Eye (tissue), 1 donor: ENCODE results near the gene LEAP2.

Experiments used
- DNase-seq: peaks from one replicate; pipeline ENCODE4 v3.0.0-alpha.2; 2015

LEAP2 gene

DNA sequence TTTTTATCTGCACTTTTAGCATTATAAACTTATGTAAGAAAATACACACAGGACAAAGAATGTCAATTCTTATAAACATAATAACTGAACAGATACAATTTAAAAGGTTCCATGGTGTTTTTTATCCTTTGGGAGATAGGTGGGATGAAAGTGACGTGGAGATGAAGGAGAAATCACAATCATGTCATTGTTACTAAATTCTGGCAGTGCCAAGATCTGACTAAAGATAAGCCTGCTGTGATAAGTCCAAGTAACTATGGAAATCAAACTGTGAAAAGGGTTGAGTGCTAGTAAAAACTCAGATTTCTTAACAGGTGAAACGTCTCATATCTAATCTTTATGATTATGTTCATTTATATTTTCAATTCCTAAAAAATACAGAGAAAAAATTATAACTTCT, 11.1 kb downstream of the LEAP2 start:
- no peak for DNase-seq

DNA sequence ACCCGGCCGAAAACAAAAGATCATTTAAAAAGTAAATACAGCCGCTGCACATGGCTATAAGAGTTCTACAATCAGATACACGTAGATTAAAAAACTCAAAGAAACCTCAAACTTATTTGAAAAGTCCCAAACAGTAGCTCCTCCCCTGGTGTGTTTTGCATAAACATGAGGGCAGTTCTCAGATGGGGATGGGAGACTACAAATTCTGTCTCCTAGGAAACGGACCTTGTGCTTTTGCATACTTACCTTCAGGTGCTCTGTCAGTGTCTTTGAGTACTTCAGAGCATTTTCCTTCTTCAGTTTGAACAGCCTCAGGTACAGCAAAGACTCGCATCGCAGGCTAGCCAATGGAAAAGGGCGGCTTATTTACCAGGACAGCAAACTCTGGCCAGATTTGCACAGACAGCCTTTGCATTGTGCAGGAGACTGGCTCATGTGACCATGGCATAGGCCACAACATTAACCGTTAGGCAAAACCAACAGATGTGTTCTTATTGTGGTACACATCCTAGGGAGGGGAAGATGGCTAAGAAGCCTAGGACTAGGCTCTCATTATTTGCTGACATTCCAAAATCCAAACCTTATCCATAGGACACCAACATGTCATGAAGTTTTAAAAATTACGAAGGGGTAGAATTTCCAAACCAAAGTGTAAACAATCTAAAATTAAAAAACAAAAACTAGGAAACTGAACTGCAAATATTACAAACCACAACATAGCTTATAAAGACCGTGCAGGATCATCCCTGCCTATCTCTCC, 12.8 kb downstream of the LEAP2 start:
- no peak for DNase-seq

DNA sequence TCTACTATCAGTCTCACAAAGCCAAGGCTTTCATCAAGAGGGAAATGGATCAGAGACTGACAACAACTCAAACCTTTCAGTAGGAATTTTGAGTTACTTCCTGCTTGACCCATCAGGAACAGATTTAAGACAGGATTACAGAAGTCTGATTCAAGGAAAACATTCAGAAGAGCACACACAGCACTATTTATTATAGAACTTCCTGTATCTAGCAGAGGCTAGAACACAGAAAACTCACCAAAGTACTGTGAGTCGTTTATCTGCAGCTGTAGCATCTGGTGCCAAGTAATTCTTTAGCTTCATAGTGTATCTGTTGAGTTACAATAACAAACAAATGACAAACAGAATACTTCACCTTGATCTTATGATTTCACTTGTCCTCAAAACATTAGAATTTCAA, 13.8 kb downstream of the LEAP2 start:
- DNase-seq = no peak

DNA sequence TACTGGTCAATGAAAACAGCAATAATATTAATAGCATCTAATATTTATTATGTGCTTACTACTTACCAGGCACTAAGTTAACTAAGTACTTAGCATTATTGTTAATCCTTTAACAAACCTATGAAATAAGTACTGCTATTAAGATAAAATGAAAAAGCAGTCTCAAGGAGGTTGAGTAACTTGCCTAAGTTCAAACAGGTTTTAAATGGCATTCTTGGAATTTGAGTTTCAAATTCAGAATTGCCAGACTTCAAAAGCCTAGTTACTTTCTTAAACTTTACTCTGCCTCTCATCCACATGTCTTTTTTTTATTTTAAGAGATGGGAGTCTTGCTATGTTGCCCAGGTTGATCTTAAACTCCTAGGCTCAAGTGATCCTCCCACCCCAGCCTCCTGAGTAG, 16.0 kb downstream of the LEAP2 start:
- DNase-seq = no peak

DNA sequence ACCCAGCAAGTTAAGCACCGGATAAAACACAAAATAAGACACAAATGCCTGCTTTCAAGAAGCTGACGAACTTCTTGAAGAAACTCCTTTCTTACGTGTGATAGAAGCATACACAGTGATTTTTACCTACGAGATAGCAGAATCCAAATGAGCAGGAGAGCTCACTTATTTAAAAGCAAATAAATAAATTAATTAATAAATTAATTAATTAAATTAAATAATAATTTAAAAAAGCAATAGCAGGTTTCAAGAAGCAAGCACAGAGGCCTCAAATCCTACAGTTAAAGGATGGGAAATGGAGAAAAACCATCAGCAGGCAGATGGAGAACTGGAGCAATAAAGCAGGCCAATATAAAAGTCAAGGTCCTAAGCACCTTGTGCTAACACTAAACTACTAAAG, 17.3 kb downstream of the LEAP2 start:
- no peak for DNase-seq

DNA sequence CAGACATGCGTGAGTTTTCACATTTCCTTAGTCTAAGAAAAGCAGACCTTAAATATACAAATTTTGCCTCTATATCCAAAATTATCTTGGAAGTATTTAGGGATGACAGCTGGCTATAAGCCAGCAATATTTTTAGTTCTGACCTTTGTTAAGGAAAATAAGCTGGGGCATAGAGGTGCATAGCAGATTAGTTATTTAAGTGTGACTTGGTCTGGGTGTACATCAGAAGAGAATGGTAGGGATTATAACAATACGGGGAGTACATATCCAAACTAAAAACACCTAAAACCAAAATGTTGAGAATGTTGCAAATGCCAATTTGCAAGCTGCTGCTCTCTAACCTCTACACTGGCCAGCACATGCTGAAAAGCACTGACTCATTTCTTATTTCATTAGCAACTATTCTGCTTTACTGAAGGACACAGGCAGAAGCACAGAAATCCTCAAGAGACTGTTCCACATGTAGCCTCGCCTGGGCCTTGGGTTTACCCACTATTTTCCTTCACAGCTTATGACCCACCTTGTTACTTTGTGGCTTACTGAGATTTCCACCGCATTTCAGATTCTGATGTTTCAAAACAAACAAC, 22.3 kb downstream of the LEAP2 start:
- no peak for DNase-seq

DNA sequence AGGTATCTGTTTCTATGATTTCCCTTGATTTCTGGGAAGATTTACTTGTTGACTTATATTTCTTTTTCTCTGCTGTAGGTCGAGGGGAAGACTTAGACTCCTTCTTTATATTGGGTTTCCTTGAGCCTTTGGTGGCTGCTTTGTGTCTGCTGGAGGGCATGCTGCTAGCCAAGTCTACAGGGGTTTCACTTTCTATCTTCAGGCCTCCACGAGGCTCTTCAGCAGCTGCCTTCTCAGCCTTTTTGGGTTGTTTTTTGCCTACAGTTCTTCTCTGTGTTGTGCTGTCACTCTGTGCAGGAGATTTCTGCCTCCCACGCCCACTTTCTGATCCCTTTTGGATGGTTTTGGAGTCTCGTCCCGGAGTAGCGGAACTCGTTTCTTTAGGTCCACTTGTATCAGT, 23.2 kb downstream of the LEAP2 start:
- no peak for DNase-seq

DNA sequence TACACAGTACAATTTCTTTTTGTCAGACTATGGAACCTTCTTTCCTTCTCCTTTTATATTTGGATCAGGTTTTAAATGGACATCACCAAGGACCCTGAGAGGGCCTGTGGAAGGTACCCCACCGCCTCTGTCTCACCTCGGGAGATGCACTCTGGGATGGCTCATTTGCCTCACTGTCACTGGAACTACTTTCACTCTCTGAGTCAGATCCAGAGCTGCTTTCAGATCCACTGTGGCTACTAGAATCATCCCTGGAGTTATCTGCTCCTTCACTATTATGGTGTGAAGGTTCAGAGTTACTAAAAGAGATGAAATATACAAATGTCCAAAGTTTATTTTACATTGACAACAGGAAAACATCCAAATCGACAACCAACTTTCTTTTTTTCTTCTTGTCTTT, 24.6 kb downstream of the LEAP2 start:
- no peak for DNase-seq

DNA sequence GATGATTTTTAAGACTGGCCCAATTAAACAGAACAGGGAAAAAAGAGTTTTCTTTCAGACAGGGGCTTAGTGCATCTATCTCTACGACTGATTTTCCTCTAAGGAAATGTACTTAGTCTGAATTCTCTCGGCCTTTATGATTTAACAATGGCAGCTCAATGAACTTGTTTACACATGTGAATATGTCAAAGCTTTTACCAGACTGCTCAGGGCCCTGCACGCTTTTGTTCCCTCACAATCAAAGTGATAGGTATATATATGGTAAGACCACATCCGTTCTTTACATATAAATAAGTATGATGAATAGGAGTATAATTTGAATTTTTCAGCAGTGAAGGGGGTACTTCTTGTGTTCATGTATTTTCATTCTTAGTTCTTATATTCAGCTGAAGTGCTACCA, 27.6 kb downstream of the LEAP2 start:
- DNase-seq = no peak

DNA sequence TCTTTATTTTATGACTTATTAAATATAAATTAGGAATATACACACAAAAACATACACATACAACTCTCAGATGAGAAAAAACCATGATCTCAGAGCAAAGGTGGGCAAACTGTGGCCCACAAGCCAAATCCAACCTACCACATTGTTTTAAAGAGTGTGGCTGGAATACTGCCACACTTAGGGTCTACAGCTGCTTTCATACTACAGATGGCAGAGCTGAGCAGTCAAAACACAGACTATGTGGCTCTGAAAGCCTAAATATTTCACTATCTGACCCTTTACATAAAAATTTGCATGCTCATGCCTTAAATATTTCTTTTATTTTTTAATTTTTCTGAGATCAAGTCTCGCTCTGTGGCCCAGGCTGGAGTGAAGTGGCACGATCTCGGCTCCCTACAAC, 28.3 kb downstream of the LEAP2 start:
- no peak for DNase-seq

DNA sequence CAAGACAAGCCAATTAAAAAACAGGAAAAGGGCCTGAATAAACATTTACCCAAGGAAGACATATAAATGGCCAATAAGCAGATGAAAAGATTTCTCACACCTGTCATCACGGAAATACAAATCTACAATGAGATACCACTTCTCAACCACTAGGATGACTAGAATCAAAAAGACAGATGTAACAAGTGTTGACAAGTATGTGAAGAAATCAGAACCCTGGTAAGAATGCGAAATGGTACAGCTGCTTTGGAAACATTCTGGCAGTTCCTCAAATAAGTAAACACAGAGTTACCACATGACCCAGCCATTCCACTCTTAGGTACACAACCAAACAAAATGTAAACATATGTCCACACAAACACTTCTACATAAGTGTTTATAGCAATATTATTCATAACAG, 32.5 kb downstream of the LEAP2 start:
- no peak for DNase-seq

DNA sequence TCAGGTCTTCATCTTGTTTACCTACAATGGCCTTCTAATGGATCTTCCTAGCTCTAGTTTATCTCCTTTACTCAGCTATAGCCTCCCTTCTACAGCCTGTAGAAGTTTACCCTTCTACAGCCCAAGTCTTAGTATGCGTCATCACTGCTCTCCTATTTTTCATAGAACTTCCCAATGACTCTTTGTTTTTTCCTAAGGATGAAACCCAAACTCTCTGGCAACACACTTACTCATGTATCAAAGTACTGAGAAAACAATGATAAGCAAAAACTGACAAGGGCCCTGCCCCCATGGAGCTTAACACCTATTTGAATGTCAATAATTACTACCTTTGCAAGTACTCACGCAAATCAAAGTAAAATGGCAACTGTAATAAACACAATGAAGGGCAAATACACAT, 33.7 kb downstream of the LEAP2 start:
- no peak for DNase-seq

DNA sequence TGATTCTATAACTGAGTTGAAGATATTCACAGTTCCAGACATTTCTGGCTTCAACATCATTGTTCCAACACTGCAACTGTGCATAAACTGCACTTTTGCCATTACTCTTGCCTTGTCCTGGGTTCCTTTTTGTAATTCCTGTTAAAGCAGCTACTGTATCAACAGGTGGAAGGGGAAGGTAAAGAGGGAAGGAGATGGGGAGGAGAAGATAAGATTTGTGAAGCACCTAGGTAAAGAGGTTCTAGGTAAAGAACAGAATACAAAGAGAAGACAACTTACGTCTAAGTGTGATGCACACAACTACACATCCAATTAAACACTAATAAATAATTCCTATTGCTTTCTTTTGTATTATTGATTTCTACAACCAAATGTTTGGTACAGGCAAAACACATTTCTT, 36.2 kb downstream of the LEAP2 start:
- DNase-seq = no peak

DNA sequence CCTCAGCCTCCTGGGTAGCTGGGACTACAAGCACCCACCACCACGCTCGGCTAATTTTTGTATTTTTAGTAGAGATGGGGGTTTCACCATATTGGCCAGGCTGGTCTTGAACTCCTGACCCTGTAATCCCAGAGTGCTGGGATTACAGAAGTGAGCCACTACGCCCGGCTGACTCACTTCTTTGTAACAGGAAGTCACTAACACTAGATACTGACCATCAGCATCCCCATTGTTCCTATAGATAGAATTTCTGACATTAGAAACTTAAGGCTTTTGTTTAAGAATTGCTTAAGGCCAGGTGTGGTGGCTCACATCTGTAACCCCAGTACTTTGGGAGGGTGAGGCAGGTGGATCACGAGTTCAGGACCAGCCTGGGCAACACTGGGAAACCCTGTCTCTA, 42.2 kb downstream of the LEAP2 start:
- no peak for DNase-seq

DNA sequence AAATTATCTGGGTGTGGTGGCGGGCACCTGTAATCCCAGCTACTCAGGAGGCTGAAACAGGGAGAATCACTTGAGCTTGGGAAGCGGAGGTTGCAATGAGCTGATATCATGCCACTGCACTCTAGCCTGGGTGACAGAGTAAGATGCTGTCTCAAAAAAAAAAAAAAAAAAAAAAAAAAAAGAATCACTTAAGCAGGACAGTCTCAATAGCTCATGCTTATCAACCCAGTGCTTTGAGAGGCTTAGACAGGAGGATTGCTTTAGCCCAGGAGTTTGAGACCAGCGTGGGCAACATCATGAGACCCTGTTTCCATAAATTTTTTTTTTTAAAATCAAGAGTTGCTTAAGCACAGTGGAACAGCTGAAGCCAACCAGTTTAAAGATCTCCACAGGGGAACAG, 42.6 kb downstream of the LEAP2 start:
- no peak for DNase-seq
